GM12873 (cell line): ENCODE data around the gene OR7D2.

Source experiments
- CTCF ChIP-seq: IDR thresholded peaks from 2 replicates; pipeline ENCODE4 v1.5.1; 2012; ENCODE audit warnings: low read depth, mild to moderate bottlenecking, moderate library complexity, low read length, control low read depth; ENCODE audit not compliant: insufficient read depth; ENCODE audit errors: missing control alignments

The OR7D2 gene

DNA sequence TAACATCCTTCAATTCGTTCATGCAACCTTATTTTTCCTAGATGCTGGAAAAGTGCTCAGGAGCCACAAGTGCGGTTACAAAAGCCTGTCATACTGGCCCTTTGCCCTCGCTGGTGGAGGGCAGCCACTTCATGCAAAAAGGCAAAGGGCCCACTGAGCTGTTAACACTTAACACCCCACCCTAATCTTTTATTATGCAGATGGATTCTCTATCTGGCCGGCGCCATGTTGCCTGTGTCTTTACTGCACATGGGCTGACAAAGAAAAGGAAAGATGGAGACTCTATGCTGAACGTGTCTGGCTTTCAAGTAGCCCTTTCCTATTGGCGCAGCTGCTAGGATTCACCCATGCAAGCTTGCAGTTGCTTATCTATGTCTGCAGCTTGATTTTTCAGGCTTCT lies 10.8 kb downstream of the OR7D2 start:
- TF ChIP-seq CTCF = no peak

GRCh38 chr19:9205501-9206113 lies 26.8 kb downstream of the OR7D2 start:
- TF ChIP-seq CTCF = peak; percentile 87

- TF ChIP-seq CTCF = no peak
These were observed 40.7 kb downstream of the OR7D2 start, which contains the start of gene OR7D4 for GRCh38 chr19:9219489-9219888. Gene OR7D4, minus strand, starts transcription at chr19:9219589. Its CDS starts 4,752 bp downstream, at chr19:9214837.
